ENCODE results near the gene SLC7A10. TPM values are rescaled to one million over a fixed set of nuclear protein-coding genes. Genes with fewer than 3 reads are reported as not detected.
A peak's percentile ranks its signal among the peaks of the same experiment; 100 is the strongest.
"Not testable (repeated sequence)": the region's sequence is repeated elsewhere in the genome, so short reads cannot be mapped to it uniquely, and the experiment has no call there.

Gene SLC7A10
- total RNA-seq, 1 donor from 2014 or later = not detected

DNA sequence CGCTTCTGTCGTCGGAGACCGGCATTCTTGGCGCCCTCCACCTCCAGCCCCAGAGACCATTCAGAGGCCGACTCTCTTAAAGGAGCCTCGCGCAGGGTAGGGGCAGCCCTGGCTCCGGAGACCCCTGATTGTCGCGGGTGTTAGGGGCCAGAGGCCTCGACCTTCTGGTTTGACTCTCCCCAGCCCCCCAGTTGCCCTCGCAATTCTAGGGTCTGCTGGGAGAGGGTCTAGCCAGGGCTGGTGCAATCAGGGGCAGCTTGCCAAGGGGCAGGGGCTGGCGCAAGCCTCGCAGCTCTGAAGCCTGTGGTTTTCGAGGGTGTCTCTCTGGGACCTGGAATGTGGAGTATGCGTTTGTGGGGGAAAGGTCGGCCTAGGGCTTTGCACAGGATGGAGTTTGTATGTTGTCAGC, 1.6 kb upstream of the SLC7A10 start:
- Histone ChIP-seq H3K27me3 (ENCODE audit: low read depth) (peaks cover 100% of the 10 kb centered on the region), H3K4me1 (peaks cover 14% of the 10 kb centered on the region), H3K4me3 (peak overlapping the region; percentile 41), H3K27ac (replicated peaks) (no peak overlapping the region), H3K36me3 (peaks cover 5% of the 10 kb centered on the region), H3K9me3 (replicated peaks) (peaks cover 30% of the 10 kb centered on the region)
- TF ChIP-seq, protein P1, sequence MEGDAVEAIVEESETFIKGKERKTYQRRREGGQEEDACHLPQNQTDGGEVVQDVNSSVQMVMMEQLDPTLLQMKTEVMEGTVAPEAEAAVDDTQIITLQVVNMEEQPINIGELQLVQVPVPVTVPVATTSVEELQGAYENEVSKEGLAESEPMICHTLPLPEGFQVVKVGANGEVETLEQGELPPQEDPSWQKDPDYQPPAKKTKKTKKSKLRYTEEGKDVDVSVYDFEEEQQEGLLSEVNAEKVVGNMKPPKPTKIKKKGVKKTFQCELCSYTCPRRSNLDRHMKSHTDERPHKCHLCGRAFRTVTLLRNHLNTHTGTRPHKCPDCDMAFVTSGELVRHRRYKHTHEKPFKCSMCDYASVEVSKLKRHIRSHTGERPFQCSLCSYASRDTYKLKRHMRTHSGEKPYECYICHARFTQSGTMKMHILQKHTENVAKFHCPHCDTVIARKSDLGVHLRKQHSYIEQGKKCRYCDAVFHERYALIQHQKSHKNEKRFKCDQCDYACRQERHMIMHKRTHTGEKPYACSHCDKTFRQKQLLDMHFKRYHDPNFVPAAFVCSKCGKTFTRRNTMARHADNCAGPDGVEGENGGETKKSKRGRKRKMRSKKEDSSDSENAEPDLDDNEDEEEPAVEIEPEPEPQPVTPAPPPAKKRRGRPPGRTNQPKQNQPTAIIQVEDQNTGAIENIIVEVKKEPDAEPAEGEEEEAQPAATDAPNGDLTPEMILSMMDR (IDR thresholded peaks at IDR 0.05; ENCODE audit: borderline replicate concordance) = no peak
- intact Hi-C loops (cut with micrococcal nuclease) = no loop called here
- DNase-seq = no peak

DNA sequence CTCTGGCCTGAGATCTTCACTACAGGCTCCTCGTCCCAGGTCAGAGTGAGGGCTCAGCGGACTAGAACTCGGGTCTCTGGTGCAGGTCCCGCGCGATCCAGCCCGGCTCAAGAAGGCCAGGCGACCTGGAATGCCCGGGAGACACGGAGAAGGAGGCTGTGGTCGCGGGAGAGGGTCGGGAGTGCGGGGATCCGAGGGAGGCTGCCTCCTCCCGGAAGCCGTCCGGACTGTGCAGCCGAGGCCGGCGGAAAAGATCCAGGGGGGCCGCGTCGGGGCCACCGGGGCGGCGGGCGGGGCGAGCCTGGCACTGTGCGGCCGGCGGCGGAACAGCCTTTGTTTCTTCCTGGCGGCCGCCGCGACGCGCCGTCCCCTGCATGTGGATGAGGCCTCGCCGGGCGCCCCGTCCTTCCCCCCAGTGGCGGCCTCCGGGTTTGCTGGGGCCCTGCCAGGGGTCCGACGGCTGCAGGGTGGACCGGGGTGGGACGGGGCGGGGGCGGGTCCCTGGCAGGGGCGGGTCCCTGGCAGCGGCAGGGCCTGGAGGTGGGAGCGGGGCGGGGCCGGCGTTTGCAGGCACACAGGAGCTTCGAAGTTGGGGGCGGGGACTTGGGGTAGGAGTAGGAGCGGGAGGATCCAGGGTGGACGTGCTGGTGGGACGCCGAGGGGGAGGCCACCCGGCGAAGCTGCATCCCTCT, 1.0 kb upstream of the SLC7A10 start:
- TF ChIP-seq, protein P1 (IDR thresholded peaks at IDR 0.05; ENCODE audit: borderline replicate concordance) = no peak
- Histone ChIP-seq H3K27ac (replicated peaks) (no peak overlapping the region), H3K27me3 (ENCODE audit: low read depth) (peaks cover 100% of the 10 kb centered on the region), H3K9me3 (replicated peaks) (peaks cover 30% of the 10 kb centered on the region), H3K4me1 (peaks cover 14% of the 10 kb centered on the region), H3K36me3 (peaks cover 5% of the 10 kb centered on the region), H3K4me3 (peak overlapping the region; percentile 41)
- DNase-seq = no peak
- intact Hi-C loops (cut with micrococcal nuclease) = no loop called here

DNA sequence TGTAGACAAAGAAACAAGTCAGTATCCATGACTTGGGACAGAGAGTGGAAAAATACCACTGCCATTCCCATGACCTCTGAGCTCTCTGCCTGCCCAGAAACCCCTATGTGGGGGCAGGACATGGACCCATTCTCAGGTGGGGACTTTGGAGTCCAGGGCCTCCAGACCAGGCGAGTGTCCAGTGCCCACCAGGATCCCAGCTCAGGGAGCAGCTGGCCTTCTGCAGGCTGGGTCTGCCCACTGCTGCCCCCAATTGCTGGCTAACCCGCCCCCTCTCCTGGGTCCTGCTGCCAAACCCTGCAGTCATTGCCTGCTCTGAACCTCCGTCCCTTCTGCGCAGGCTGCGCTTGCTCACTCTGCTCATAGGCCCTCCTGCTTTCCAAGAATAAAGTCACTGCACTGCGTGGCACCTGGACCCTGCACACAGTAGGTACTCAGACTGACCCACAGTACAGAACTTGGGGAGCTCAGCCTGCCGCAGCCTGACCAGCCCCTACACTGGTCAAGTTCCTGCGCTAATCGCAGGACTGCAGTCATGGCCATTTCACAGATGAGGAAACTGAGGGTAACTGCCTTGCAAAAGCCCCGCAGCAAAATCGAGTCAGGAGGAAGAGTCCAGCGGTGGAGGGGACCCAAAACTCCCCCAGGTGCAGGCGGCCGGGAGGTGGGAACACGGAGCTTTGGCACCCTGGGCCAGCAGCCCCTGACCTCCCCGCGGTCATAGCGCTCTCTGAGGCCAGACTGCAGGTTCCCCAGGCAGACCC, 774 bp downstream of the SLC7A10 start:
- Histone ChIP-seq H3K36me3 (peaks cover 5% of the 10 kb centered on the region), H3K9me3 (replicated peaks) (peaks cover 30% of the 10 kb centered on the region), H3K27me3 (ENCODE audit: low read depth) (peaks cover 100% of the 10 kb centered on the region), H3K27ac (replicated peaks) (no peak overlapping the region), H3K4me3 (peak overlapping the region; percentile 33), H3K4me1 (peaks cover 14% of the 10 kb centered on the region)
- intact Hi-C loops (cut with micrococcal nuclease) = no loop called here
- no peak for DNase-seq
- TF ChIP-seq, protein P1 (IDR thresholded peaks at IDR 0.05; ENCODE audit: borderline replicate concordance) = no peak

DNA sequence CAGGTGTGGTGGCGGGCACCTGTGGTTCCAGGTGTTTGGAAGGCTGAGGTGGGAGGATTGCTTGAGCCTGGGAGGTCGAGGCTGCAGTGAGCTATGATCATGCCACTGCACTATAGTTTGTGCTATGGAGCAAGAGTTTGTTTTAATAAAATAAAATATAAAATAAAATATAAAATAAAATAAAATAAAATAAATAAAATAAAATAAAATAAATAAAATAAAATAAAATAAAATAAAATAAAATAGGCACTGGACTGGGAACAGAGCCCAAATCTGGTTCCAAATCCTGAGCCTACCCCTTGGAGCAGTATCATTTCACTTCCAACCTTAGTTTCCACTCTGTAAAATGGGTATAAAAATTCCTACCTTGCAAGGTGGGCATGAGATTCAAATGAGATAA, 3.4 kb downstream of the SLC7A10 start:
- H3K36me3 ChIP-seq; DNase-seq; H3K9me3 ChIP-seq (replicated peaks); H3K27ac ChIP-seq (replicated peaks); H3K4me3 ChIP-seq; intact Hi-C loops (cut with micrococcal nuclease): not testable (repeated sequence)
- H3K4me1 ChIP-seq = peaks cover 14% of the 10 kb centered on the region
- H3K27me3 ChIP-seq (ENCODE audit: low read depth) = peaks cover 95% of the 10 kb centered on the region

DNA sequence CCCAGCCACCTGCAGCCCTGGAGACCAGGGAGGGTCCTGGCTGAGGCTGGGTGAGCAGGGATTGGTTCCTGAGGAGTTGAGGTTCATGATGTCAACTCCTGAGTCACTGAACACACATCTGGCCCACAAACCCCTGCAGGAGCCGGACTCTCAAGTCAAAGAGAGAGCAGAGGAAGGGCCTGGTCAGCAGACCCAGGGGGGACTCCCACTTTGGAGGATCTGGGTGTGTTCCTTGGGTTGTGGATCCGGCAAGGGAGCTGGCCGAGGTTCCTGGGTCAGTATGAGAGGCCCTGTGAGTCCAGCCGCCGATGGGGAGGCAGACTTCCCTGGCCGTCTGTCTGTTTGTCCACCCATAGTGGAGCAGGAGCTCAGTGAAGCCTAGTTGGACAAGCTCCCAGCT, 4.0 kb downstream of the SLC7A10 start:
- TF ChIP-seq, protein P1 (IDR thresholded peaks at IDR 0.05; ENCODE audit: borderline replicate concordance) = no peak
- Histone ChIP-seq H3K9me3 (replicated peaks) (no peaks in the 10 kb centered on the region), H3K27ac (replicated peaks) (no peak overlapping the region), H3K4me3 (no peak overlapping the region), H3K36me3 (no peaks in the 10 kb centered on the region), H3K4me1 (peaks cover 9% of the 10 kb centered on the region), H3K27me3 (ENCODE audit: low read depth) (peaks cover 92% of the 10 kb centered on the region)
- DNase-seq = no peak
- intact Hi-C loops (cut with micrococcal nuclease) = no loop called here

DNA sequence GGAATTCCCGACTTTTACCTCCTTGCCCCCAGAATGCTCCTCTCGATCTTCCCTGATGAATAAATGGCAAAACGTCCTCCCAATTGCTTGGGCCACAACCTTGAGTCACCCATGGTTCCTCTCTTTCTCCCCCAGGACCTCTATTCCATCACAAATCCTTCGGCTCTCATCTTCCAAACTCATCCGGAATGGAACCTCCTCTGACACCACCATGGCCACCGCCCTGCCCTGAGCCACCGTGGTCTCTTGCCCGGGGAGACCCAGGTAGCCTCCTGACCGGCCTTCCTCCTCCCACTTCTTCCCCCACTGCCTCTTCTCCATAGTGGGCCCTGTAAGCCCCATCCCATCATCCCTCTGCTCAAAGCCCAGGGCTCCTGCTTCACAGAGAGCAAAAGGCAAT, 4.9 kb downstream of the SLC7A10 start:
- Histone ChIP-seq H3K4me1 (peaks cover 5% of the 10 kb centered on the region), H3K9me3 (replicated peaks) (no peaks in the 10 kb centered on the region), H3K27me3 (ENCODE audit: low read depth) (peaks cover 92% of the 10 kb centered on the region), H3K36me3 (no peaks in the 10 kb centered on the region), H3K4me3 (no peak overlapping the region), H3K27ac (replicated peaks) (no peak overlapping the region)
- TF ChIP-seq, protein P1 (IDR thresholded peaks at IDR 0.05; ENCODE audit: borderline replicate concordance) = no peak
- DNase-seq = no peak
- intact Hi-C loops (cut with micrococcal nuclease) = no loop called here
